ENCODE data around the gene VWA1. TPM values are rescaled to one million over a fixed set of nuclear protein-coding genes. Genes with fewer than 3 reads are reported as not detected.
"Not testable (repeated sequence)": the region's sequence is repeated elsewhere in the genome, so short reads cannot be mapped to it uniquely, and the experiment has no call there.

Gene VWA1
- total and polyA plus RNA-seq, 2 experiments from 2014 or later: 7.2 to 31.5 TPM

GRCh38 chr1:1412311-1412902 is 23.1 kb upstream of the VWA1 start:
- not testable (repeated sequence) for H3K9me2 ChIP-seq (ENCODE audit: insufficient read depth); H3K36me3 ChIP-seq (ENCODE audit: insufficient read depth); H3K4me2 ChIP-seq; H3K4me3 Mint-ChIP-seq; ATAC-seq; H3K4me3 ChIP-seq; H3K27ac Mint-ChIP-seq; H4K20me1 ChIP-seq (replicated peaks; ENCODE audit: insufficient read depth); H3K27me3 ChIP-seq (ENCODE audit: insufficient read depth); H2AFZ ChIP-seq; DNase-seq (ENCODE audit: low spot score); H3K27ac ChIP-seq (ENCODE audit: low read depth)
- Mint-ChIP-seq H3K4me1 (peaks cover 34% of the 10 kb centered on the region), H3K27me3 (ENCODE audit: insufficient read depth, low read depth, poor library complexity) (peaks cover 14% of the 10 kb centered on the region), H3K36me3 (ENCODE audit: low read depth) (peaks cover 29% of the 10 kb centered on the region), H3K9me3 (peaks cover 14% of the 10 kb centered on the region)
- Histone ChIP-seq H3K4me1 (ENCODE audit: insufficient read depth) (peaks cover 31% of the 10 kb centered on the region), H3K79me2 (replicated peaks; ENCODE audit: insufficient read depth) (peaks cover 22% of the 10 kb centered on the region), H3F3A (replicated peaks; ENCODE audit: low read depth) (peaks cover 23% of the 10 kb centered on the region)

GRCh38 chr1:1415751-1416150 is 19.7 kb upstream of the VWA1 start:
- H3K36me3 Mint-ChIP-seq (ENCODE audit: low read depth): peaks cover 14% of the 10 kb centered on the region
- ATAC-seq (no peak), DNase-seq (ENCODE audit: low spot score) (no peak)
- Histone ChIP-seq H3K27ac (ENCODE audit: low read depth) (peak overlapping the region; percentile 63; the same call in 1 of the 2 replicates), H3F3A (replicated peaks; ENCODE audit: low read depth) (peaks cover 4% of the 10 kb centered on the region; the same call in 1 of the 2 replicates), H3K27me3 (ENCODE audit: insufficient read depth) (0 out of 2 replicates have a peak, but pooled peaks cover 2% of the 10 kb centered on the region), H3K36me3 (ENCODE audit: insufficient read depth) (no peaks in the 10 kb centered on the region), H3K4me2 (no peak overlapping the region), H3K9me2 (ENCODE audit: insufficient read depth) (no peaks in the 10 kb centered on the region), H3K4me1 (ENCODE audit: insufficient read depth) (peaks cover 12% of the 10 kb centered on the region), H3K4me3 (no peak overlapping the region), H3K79me2 (replicated peaks; ENCODE audit: insufficient read depth) (no peaks in the 10 kb centered on the region), H2AFZ (no peak overlapping the region), H4K20me1 (replicated peaks; ENCODE audit: insufficient read depth) (no peaks in the 10 kb centered on the region)
- H3K4me1 Mint-ChIP-seq: peaks cover 20% of the 10 kb centered on the region
- H3K4me3 Mint-ChIP-seq: no peak overlapping the region
- H3K27ac Mint-ChIP-seq: no peak overlapping the region
- peaks cover 14% of the 10 kb centered on the region for H3K9me3 Mint-ChIP-seq
- peaks cover 11% of the 10 kb centered on the region for H3K27me3 Mint-ChIP-seq (ENCODE audit: insufficient read depth, low read depth, poor library complexity)
- TF ChIP-seq EZH2 (IDR thresholded peaks at IDR 0.05; ENCODE audit: low read depth, unreplicated experiment) (no peak), ZNF114 (CRISPR knock-in tag; IDR thresholded peaks at IDR 0.05) (no peak), REST (IDR thresholded peaks at IDR 0.05; ENCODE audit: unreplicated experiment) (no peak), JUNB (IDR thresholded peaks at IDR 0.05; ENCODE audit: unreplicated experiment) (no peak), EZH2phosphoT487 (IDR thresholded peaks at IDR 0.05; ENCODE audit: unreplicated experiment) (no peak), POLR2AphosphoS5 (IDR thresholded peaks at IDR 0.05; ENCODE audit: low read depth) (no peak), STAT1 (IDR thresholded peaks at IDR 0.05; ENCODE audit: unreplicated experiment) (no peak), CTCF (conservative IDR thresholded peaks at IDR 0.05; ENCODE audit: low read depth in 2 of 2) (no peak), CREB1 (CRISPR knock-in tag; IDR thresholded peaks at IDR 0.05; ENCODE audit: low read depth) (no peak), ZNF331 (CRISPR knock-in tag; IDR thresholded peaks at IDR 0.05; ENCODE audit: low read depth) (no peak), ZNF462 (CRISPR knock-in tag; IDR thresholded peaks at IDR 0.05) (no peak)
